Gastroesophageal sphincter (tissue), 4 donors: ENCODE results near the gene MAP3K4. TPM values are rescaled to one million over a fixed set of nuclear protein-coding genes. Genes with fewer than 3 reads are reported as not detected.

Source experiments
- ATAC-seq: fragments of 150-250 bp; one replicate; pipeline ENCODE4 v1.9.1; 2016; ENCODE audit warnings: mild to moderate bottlenecking, moderate library complexity
- H3K27ac ChIP-seq, 4 donors: fragments of 200-600 bp; sonication (generic) in 3 of 4; 1 replicate in 3 of 4; 2 replicates in 1 of 4; pipeline ENCODE4 v1.5.1; 2016 to 2019
- H3K27me3 ChIP-seq: fragments of 200-600 bp; sonication (generic); one replicate; pipeline ENCODE4 v1.5.1; 2019
- H3K36me3 ChIP-seq, 2 donors: fragments of 200-600 bp; sonication (generic); one replicate each; pipeline ENCODE4 v1.5.1; 2019; ENCODE audit warnings: control low read depth in 1 of 2
- H3K4me1 ChIP-seq, 3 donors: fragments of 200-600 bp; sonication (generic); 1 replicate in 2 of 3; 2 replicates in 1 of 3; pipeline ENCODE4 v1.5.1; 2016 to 2019; ENCODE audit warnings: control low read depth in 2 of 3
- H3K4me3 ChIP-seq, 2 donors: fragments of 200-600 bp; sonication (generic); one replicate each; pipeline ENCODE4 v1.5.1; 2019; ENCODE audit warnings: mild to moderate bottlenecking in 1 of 2, moderate library complexity in 1 of 2
- H3K9me3 ChIP-seq, 3 donors: fragments of 200-600 bp; sonication (generic); one replicate each; pipeline ENCODE4 v1.5.1; 2017 to 2019; ENCODE audit warnings: control low read depth in 2 of 3
- CTCF ChIP-seq, 4 experiments: fragments of 200-600 bp in 2 of 4; fragments of 450-650 bp in 2 of 4; sonication (generic) in 1 of 4; IDR thresholded peaks; one replicate each; pipeline ENCODE4 v1.5.1; 2017 to 2019; ENCODE audit warnings: antibody characterized with exemption in 4 of 4, mild to moderate bottlenecking in 2 of 4, moderate library complexity in 2 of 4
- EP300 ChIP-seq: sonication (generic); formaldehyde crosslinking; IDR thresholded peaks from one replicate; pipeline ENCODE4 v1.6.1; 2017; ENCODE audit warnings: antibody characterized with exemption, mild to moderate bottlenecking
- POLR2A ChIP-seq, 2 donors: fragments of 450-650 bp; IDR thresholded peaks; one replicate each; pipeline ENCODE4 v1.6.1; 2017; ENCODE audit warnings: antibody characterized with exemption in 2 of 2, mild to moderate bottlenecking in 2 of 2, moderate library complexity in 1 of 2
- POLR2AphosphoS5 ChIP-seq: sonication (generic); formaldehyde crosslinking; IDR thresholded peaks from one replicate; pipeline ENCODE4 v1.6.1; 2017; ENCODE audit warnings: antibody characterized with exemption
- WGBS, 2 donors: methylation state at CpG; one replicate each; pipeline ENCODE4 v1.1.5; 2018; ENCODE audit warnings: low coverage in 1 of 2; 5-methylcytosine and 5-hydroxymethylcytosine counted together
- total RNA-seq, 4 donors: library from RNA; depleted of rRNA; stranded (reverse); fragments of >200 nt; gene quantifications; one replicate each; pipeline ENCODE4 v1.1.0, GENCODE V29; 2016

Gene MAP3K4
- total RNA-seq, 4 donors from 2014 or later, result 23.0 to 29.3 (median 26.8) TPM

GRCh38 chr6:161050134-161050765, 58.7 kb downstream of the MAP3K4 start:
- no peak overlapping the region for H3K4me3 ChIP-seq
- no peak overlapping the region for H3K27ac ChIP-seq
- ATAC-seq, result no peak
- H3K9me3 ChIP-seq, result no peaks in the 10 kb centered on the region
- H3K36me3 ChIP-seq, result peaks cover 0 to 23% of the 10 kb centered on the region in 2 donors
- TF ChIP-seq POLR2AphosphoS5 (no peak), EP300 (no peak), CTCF (IDR thresholded peaks at IDR 0.05) (no peak), POLR2A (IDR thresholded peaks at IDR 0.05) (no peak)
- no peaks in the 10 kb centered on the region for H3K4me1 ChIP-seq
- no peaks in the 10 kb centered on the region for H3K27me3 ChIP-seq
- WGBS, 2 donors, result 92 to 97% methylated on average over 7 of the region's 7 CpGs

GRCh38 chr6:161053103-161053502, 61.5 kb downstream of the MAP3K4 start:
- H3K36me3 ChIP-seq, result peaks cover 0 to 23% of the 10 kb centered on the region in 2 donors
- TF ChIP-seq EP300 (no peak), POLR2AphosphoS5 (no peak), CTCF (IDR thresholded peaks at IDR 0.05) (no peak), POLR2A (IDR thresholded peaks at IDR 0.05) (no peak)
- no peaks in the 10 kb centered on the region for H3K27me3 ChIP-seq
- 83 to 100% methylated on average over 2 of the region's 2 CpGs for WGBS, 2 donors
- no peak for ATAC-seq
- H3K27ac ChIP-seq, result no peak overlapping the region
- no peak overlapping the region for H3K4me3 ChIP-seq
- H3K4me1 ChIP-seq, result no peaks in the 10 kb centered on the region
- no peaks in the 10 kb centered on the region for H3K9me3 ChIP-seq

- H3K9me3 ChIP-seq, result no peaks in the 10 kb centered on the region
- no peaks in the 10 kb centered on the region for H3K27me3 ChIP-seq
- peaks cover 0 to 10% of the 10 kb centered on the region in 2 donors for H3K36me3 ChIP-seq
- no peak for ATAC-seq
- TF ChIP-seq EP300 (no peak), POLR2A (IDR thresholded peaks at IDR 0.05) (no peak), POLR2AphosphoS5 (no peak), CTCF (IDR thresholded peaks at IDR 0.05) (no peak)
- no peak overlapping the region for H3K27ac ChIP-seq
- no peaks in the 10 kb centered on the region for H3K4me1 ChIP-seq
- H3K4me3 ChIP-seq, result no peak overlapping the region
These were observed 63.3 kb downstream of the MAP3K4 start for GRCh38 chr6:161054876-161055275.

GRCh38 chr6:161056451-161056850, 64.9 kb downstream of the MAP3K4 start:
- no peaks in the 10 kb centered on the region for H3K9me3 ChIP-seq
- no peak for ATAC-seq
- H3K27me3 ChIP-seq, result no peaks in the 10 kb centered on the region
- peaks cover 0 to 6% of the 10 kb centered on the region in 2 donors for H3K36me3 ChIP-seq
- no peaks in the 10 kb centered on the region for H3K4me1 ChIP-seq
- no peak overlapping the region for H3K27ac ChIP-seq
- 90 to 98% methylated on average over 4 of the region's 4 CpGs for WGBS, 2 donors
- TF ChIP-seq EP300 (no peak), POLR2AphosphoS5 (no peak), CTCF (IDR thresholded peaks at IDR 0.05) (no peak), POLR2A (IDR thresholded peaks at IDR 0.05) (no peak)
- no peak overlapping the region for H3K4me3 ChIP-seq
